HEK293 (cell line): ENCODE results near the gene KIT.

Source experiments
- CTCF ChIA-PET: fragments of 350-600 bp; formaldehyde crosslinking; extraction: SDS; loops from one replicate; lab custom pipeline; 2021; ENCODE audit warnings: antibody characterized with exemption; lab: Yijun Ruan, JAX
- POLR2A ChIA-PET: fragments of 300-600 bp; formaldehyde crosslinking; extraction: SDS; loops from one replicate; lab custom pipeline; 2020; ENCODE audit warnings: antibody characterized with exemption, inconsistent platforms; lab: Yijun Ruan, JAX
- H3K27ac ChIP-seq: fragments of 200-500 bp; sonication (Bioruptor generic); 2 replicates; pipeline ENCODE4 v1.5.1; 2014; ENCODE audit warnings: low read depth, low read length, control low read depth, inconsistent platforms; ENCODE audit errors: extremely low read depth
- H3K36me3 ChIP-seq, 2 experiments: fragments of 200-500 bp in 1 of 2; sonication (Bioruptor generic) in 1 of 2; 1 replicate in 1 of 2; 2 replicates in 1 of 2; pipeline ENCODE4 v1.5.1; 2014 to 2017; ENCODE audit warnings: inconsistent platforms in 2 of 2, low read length in 2 of 2; ENCODE audit not compliant: control insufficient read depth in 2 of 2, insufficient read depth in 1 of 2
- H3K4me1 ChIP-seq: fragments of 200-500 bp; sonication (Bioruptor generic); 2 replicates; pipeline ENCODE4 v1.5.1; 2014; ENCODE audit warnings: mild to moderate bottlenecking, low read length, inconsistent platforms; ENCODE audit not compliant: control insufficient read depth, insufficient read depth
- H3K4me3 ChIP-seq: 2 replicates; pipeline ENCODE4 v1.5.1; 2011; ENCODE audit warnings: low read depth, mild to moderate bottlenecking, control low read depth, low read length, moderate library complexity
- H3K9me3 ChIP-seq: fragments of 200-500 bp; sonication (Bioruptor generic); 2 replicates; pipeline ENCODE4 v1.5.1; 2014; ENCODE audit warnings: low read depth, low read length, inconsistent platforms; ENCODE audit not compliant: control insufficient read depth, insufficient read depth
- BCL11A ChIP-seq: fragments of 450-650 bp; formaldehyde crosslinking; IDR thresholded peaks from 2 replicates; pipeline ENCODE4 v1.5.1; 2016; ENCODE audit warnings: low read depth, missing biosample characterization, missing genetic modification characterization
- GLIS1 ChIP-seq: fragments of 450-650 bp; formaldehyde crosslinking; IDR thresholded peaks from 2 replicates; pipeline ENCODE4 v1.5.1; 2016; ENCODE audit warnings: missing biosample characterization, missing genetic modification characterization
- GLIS2 ChIP-seq: fragments of 450-650 bp; formaldehyde crosslinking; IDR thresholded peaks from 2 replicates; pipeline ENCODE4 v1.5.1; 2016; ENCODE audit warnings: missing biosample characterization, missing genetic modification characterization
- MYNN ChIP-seq: fragments of 450-650 bp; formaldehyde crosslinking; IDR thresholded peaks from 2 replicates; pipeline ENCODE4 v1.5.1; 2016; ENCODE audit warnings: missing biosample characterization, missing genetic modification characterization, borderline replicate concordance
- OVOL3 ChIP-seq: fragments of 450-650 bp; formaldehyde crosslinking; IDR thresholded peaks from 2 replicates; pipeline ENCODE4 v1.5.1; 2016; ENCODE audit warnings: missing biosample characterization, missing genetic modification characterization
- PBX3 ChIP-seq: sonication (generic); formaldehyde crosslinking; IDR thresholded peaks from 2 replicates; pipeline ENCODE4 v1.8.1; 2022; ENCODE audit warnings: mild to moderate bottlenecking, moderate library complexity, missing genetic modification reagents
- TRIM28 ChIP-seq: IDR thresholded peaks from 2 replicates; pipeline ENCODE4 v1.6.1; 2011; ENCODE audit warnings: low read length, control low read depth, borderline replicate concordance
- YY1 ChIP-seq: fragments of 450-650 bp; formaldehyde crosslinking; IDR thresholded peaks from 2 replicates; pipeline ENCODE4 v1.5.1; 2018; ENCODE audit warnings: missing biosample characterization, missing genetic modification characterization
- YY2 ChIP-seq: fragments of 450-650 bp; formaldehyde crosslinking; IDR thresholded peaks from 2 replicates; pipeline ENCODE4 v1.5.1; 2016; ENCODE audit warnings: missing biosample characterization, missing genetic modification characterization
- ZBTB17 ChIP-seq: fragments of 450-650 bp; formaldehyde crosslinking; IDR thresholded peaks from 2 replicates; pipeline ENCODE4 v1.5.1; 2016; ENCODE audit warnings: missing biosample characterization, missing genetic modification characterization
- ZIC2 ChIP-seq: fragments of 450-650 bp; formaldehyde crosslinking; IDR thresholded peaks from 2 replicates; pipeline ENCODE4 v1.5.1; 2016; ENCODE audit warnings: missing biosample characterization, missing genetic modification characterization
- ZNF10 ChIP-seq: fragments of 450-650 bp; formaldehyde crosslinking; IDR thresholded peaks from 2 replicates; pipeline ENCODE4 v1.5.1; 2017; ENCODE audit warnings: missing biosample characterization, missing genetic modification characterization
- ZNF132 ChIP-seq: fragments of 450-650 bp; formaldehyde crosslinking; IDR thresholded peaks from 2 replicates; pipeline ENCODE4 v1.5.1; 2017; ENCODE audit warnings: missing biosample characterization, missing genetic modification characterization, borderline replicate concordance
- ZNF146 ChIP-seq: fragments of 450-650 bp; formaldehyde crosslinking; IDR thresholded peaks from 2 replicates; pipeline ENCODE4 v1.5.1; 2016; ENCODE audit warnings: missing biosample characterization, missing genetic modification characterization
- ZNF211 ChIP-seq: fragments of 450-650 bp; formaldehyde crosslinking; IDR thresholded peaks from 2 replicates; pipeline ENCODE4 v1.5.1; 2016; ENCODE audit warnings: low read depth, missing biosample characterization, missing genetic modification characterization
- ZNF23 ChIP-seq: fragments of 450-650 bp; formaldehyde crosslinking; IDR thresholded peaks from 2 replicates; pipeline ENCODE4 v1.5.1; 2016; ENCODE audit warnings: missing biosample characterization, missing genetic modification characterization, borderline replicate concordance
- ZNF280D ChIP-seq: fragments of 450-650 bp; formaldehyde crosslinking; IDR thresholded peaks from 2 replicates; pipeline ENCODE4 v1.5.1; 2016; ENCODE audit warnings: missing biosample characterization, missing genetic modification characterization
- ZNF302 ChIP-seq: fragments of 450-650 bp; formaldehyde crosslinking; IDR thresholded peaks from 2 replicates; pipeline ENCODE4 v1.5.1; 2016; ENCODE audit warnings: missing biosample characterization, missing genetic modification characterization, low read depth
- ZNF510 ChIP-seq: fragments of 450-650 bp; formaldehyde crosslinking; IDR thresholded peaks from 2 replicates; pipeline ENCODE4 v1.5.1; 2018; ENCODE audit warnings: mild to moderate bottlenecking, missing genetic modification characterization, missing biosample characterization; ENCODE audit not compliant: insufficient replicate concordance
- ZNF548 ChIP-seq: fragments of 450-650 bp; formaldehyde crosslinking; IDR thresholded peaks from 2 replicates; pipeline ENCODE4 v1.5.1; 2016; ENCODE audit warnings: missing biosample characterization, missing genetic modification characterization
- ZNF585B ChIP-seq: fragments of 450-650 bp; formaldehyde crosslinking; IDR thresholded peaks from 2 replicates; pipeline ENCODE4 v1.5.1; 2016; ENCODE audit warnings: missing biosample characterization, missing genetic modification characterization
- ZNF660 ChIP-seq: fragments of 450-650 bp; IDR thresholded peaks from 2 replicates; pipeline ENCODE4 v1.5.1; 2018; ENCODE audit warnings: missing biosample characterization, mild to moderate bottlenecking, missing genetic modification characterization
- ZNF664 ChIP-seq: fragments of 450-650 bp; formaldehyde crosslinking; IDR thresholded peaks from 2 replicates; pipeline ENCODE4 v1.5.1; 2016; ENCODE audit warnings: missing biosample characterization, missing genetic modification characterization
- ZNF670 ChIP-seq: fragments of 450-650 bp; formaldehyde crosslinking; IDR thresholded peaks from 2 replicates; pipeline ENCODE4 v1.5.1; 2016; ENCODE audit warnings: missing biosample characterization, missing genetic modification characterization, low read depth
- ZNF768 ChIP-seq: fragments of 450-650 bp; formaldehyde crosslinking; IDR thresholded peaks from 2 replicates; pipeline ENCODE4 v1.5.1; 2018; ENCODE audit warnings: missing biosample characterization, mild to moderate bottlenecking, missing genetic modification characterization
- TF ChIP-seq, protein P1 (sequence below): fragments of 450-650 bp; formaldehyde crosslinking; IDR thresholded peaks from 2 replicates; pipeline ENCODE4 v1.5.1; 2016; ENCODE audit warnings: missing biosample characterization, missing genetic modification characterization

Gene KIT

GRCh38 chr4:54609310-54609709 lies 48.4 kb upstream of the KIT start:
- ChIA-PET CTCF (no interaction called here), POLR2A (no interaction called here)
- no peaks in the 10 kb centered on the region for H3K9me3 ChIP-seq
- no peaks in the 10 kb centered on the region for H3K4me1 ChIP-seq
- no peak overlapping the region for H3K27ac ChIP-seq
- H3K4me3 ChIP-seq: no peak overlapping the region
- no peaks in the 10 kb centered on the region for H3K36me3 ChIP-seq
- TF ChIP-seq ZNF670 (no peak), ZNF585B (tag by site-specific recombination) (no peak)

GRCh38 chr4:54614149-54614548 lies 43.6 kb upstream of the KIT start:
- H3K9me3 ChIP-seq: no peaks in the 10 kb centered on the region
- H3K4me3 ChIP-seq: no peak overlapping the region
- no peaks in the 10 kb centered on the region for H3K36me3 ChIP-seq
- no peaks in the 10 kb centered on the region for H3K4me1 ChIP-seq
- TF ChIP-seq ZNF548 (tag by site-specific recombination): no peak
- no peak for TF ChIP-seq ZNF664 (tag by site-specific recombination)
- TF ChIP-seq YY2 (tag by site-specific recombination): no peak
- no peak for TF ChIP-seq TRIM28
- ChIA-PET POLR2A (no interaction called here), CTCF (no interaction called here)
- no peak overlapping the region for H3K27ac ChIP-seq

DNA sequence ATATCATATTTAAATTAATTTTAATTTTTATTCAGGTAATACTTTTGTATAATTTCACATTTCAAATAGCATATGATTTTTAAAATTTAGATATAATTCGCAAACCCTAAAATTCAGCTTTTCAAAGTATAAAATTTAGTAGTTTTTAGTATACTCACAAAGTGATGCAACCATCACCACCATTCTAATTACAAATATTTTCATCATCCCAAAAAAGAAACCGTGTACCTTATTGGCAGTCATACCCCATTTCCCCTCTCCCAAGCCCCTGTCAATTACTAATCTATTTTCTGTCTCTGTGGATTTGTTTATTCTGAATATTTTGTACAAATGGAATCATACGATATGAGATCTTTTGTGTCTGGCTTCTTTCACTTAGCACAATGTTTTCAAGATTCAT lies 37.0 kb upstream of the KIT start:
- H3K4me3 ChIP-seq: no peak overlapping the region
- no peak overlapping the region for H3K27ac ChIP-seq
- H3K9me3 ChIP-seq: no peaks in the 10 kb centered on the region
- ChIA-PET CTCF (no interaction called here), POLR2A (no interaction called here)
- no peaks in the 10 kb centered on the region for H3K36me3 ChIP-seq
- TF ChIP-seq ZNF132 (no peak), ZNF146 (no peak), MYNN (no peak), ZNF280D (tag by site-specific recombination) (no peak), PBX3 (CRISPR knock-in tag) (no peak), ZNF302 (no peak), BCL11A (tag by site-specific recombination) (no peak), YY1 (tag by site-specific recombination) (no peak), ZNF768 (tag by site-specific recombination) (no peak), ZNF23 (tag by site-specific recombination) (no peak), GLIS1 (tag by site-specific recombination) (no peak), ZNF211 (tag by site-specific recombination) (no peak), OVOL3 (no peak), ZNF510 (no peak), ZNF10 (tag by site-specific recombination) (no peak), ZIC2 (tag by site-specific recombination) (no peak), GLIS2 (tag by site-specific recombination) (no peak), ZBTB17 (tag by site-specific recombination) (no peak), ZNF660 (no peak)
- TF ChIP-seq, protein P1, sequence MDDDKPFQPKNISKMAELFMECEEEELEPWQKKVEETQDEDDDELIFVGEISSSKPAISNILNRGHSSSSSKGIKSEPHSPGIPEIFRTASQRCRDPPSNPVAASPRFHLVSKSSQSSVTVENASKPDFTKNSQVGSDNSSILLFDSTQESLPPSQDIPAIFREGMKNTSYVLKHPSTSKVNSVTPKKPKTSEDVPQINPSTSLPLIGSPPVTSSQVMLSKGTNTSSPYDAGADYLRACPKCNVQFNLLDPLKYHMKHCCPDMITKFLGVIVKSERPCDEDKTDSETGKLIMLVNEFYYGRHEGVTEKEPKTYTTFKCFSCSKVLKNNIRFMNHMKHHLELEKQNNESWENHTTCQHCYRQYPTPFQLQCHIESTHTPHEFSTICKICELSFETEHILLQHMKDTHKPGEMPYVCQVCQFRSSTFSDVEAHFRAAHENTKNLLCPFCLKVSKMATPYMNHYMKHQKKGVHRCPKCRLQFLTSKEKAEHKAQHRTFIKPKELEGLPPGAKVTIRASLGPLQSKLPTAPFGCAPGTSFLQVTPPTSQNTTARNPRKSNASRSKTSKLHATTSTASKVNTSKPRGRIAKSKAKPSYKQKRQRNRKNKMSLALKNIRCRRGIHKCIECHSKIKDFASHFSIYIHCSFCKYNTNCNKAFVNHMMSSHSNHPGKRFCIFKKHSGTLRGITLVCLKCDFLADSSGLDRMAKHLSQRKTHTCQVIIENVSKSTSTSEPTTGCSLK: no peak
- H3K4me1 ChIP-seq: no peaks in the 10 kb centered on the region
